BJ (cell line): ENCODE data around the gene CD4. TPM values are rescaled to one million over a fixed set of nuclear protein-coding genes. Genes with fewer than 3 reads are reported as not detected.

Experiments
- CTCF ChIA-PET: fragments of 350-600 bp; formaldehyde crosslinking; extraction: SDS; loops from one replicate; lab custom pipeline; 2021; ENCODE audit warnings: antibody characterized with exemption, inconsistent platforms; lab: Yijun Ruan, JAX
- POLR2A ChIA-PET: fragments of 300-600 bp; sonication (Branson Sonifier 250); formaldehyde crosslinking; extraction: SDS; loops from one replicate; lab custom pipeline; 2021; ENCODE audit warnings: antibody characterized with exemption; lab: Charles Lee
- DNase-seq: peaks from one replicate; pipeline ENCODE4 v3.0.0-alpha.2; 2011; ENCODE audit warnings: low read depth
- H3K27me3 ChIP-seq: 2 replicates; pipeline ENCODE4 v1.6.0; 2011; ENCODE audit warnings: low read length; ENCODE audit not compliant: control insufficient read depth, insufficient read depth
- H3K36me3 ChIP-seq: 2 replicates; pipeline ENCODE4 v1.5.1; 2011; ENCODE audit warnings: low read length; ENCODE audit not compliant: control insufficient read depth, insufficient read depth
- H3K4me3 ChIP-seq: 2 replicates; pipeline ENCODE4 v1.5.1; 2011; ENCODE audit warnings: low read depth, mild to moderate bottlenecking, control low read depth, low read length
- CTCF ChIP-seq: IDR thresholded peaks from 2 replicates; pipeline ENCODE4 v1.5.1; 2011; ENCODE audit warnings: low read depth, mild to moderate bottlenecking, control low read depth, inconsistent platforms, low read length, moderate library complexity; ENCODE audit not compliant: insufficient read depth
- polyA plus RNA-seq: library from polyadenylated mRNA; depleted of rRNA; stranded (reverse); fragments of >200 nt; gene quantifications from 2 replicates; pipeline ENCODE4 v1.2.3, GENCODE V29; 2011

Gene CD4
- polyA plus RNA-seq, 1 experiment = 0.42 TPM

DNA sequence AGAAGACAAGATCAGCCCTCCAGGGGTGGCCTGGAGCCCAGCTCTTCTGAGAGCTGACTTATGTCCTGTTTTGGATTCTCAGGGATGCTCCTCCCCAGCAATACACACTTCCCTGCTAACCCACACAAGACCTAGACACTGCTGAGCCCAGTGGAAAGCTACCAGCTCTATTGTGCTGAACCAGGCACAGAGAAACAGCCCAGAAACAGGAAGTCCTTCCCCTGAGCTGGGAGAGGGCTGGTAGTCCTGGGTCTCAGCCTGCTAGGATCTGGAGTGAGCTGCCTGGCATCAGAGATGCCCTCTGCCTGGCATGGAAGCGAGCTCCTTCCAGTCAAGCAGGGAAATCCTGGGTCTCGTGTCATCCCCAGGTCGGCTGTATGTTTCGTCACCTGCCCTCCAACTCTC lies 18.2 kb upstream of the CD4 start:
- CTCF ChIA-PET = interaction anchor here (0.9 to 17.2 kb wide), 5 partner anchors 10 to 102 kb away, joined by 3 to 222 read pairs (median 5); partner anchors contain the start of genes MLF2 and SPSB2
- Histone ChIP-seq H3K27me3 (no peaks in the 10 kb centered on the region), H3K4me3 (no peak overlapping the region), H3K36me3 (peaks cover 18% of the 10 kb centered on the region)
- no peak for TF ChIP-seq CTCF
- POLR2A ChIA-PET = no interaction called here
- DNase-seq = no peak

DNA sequence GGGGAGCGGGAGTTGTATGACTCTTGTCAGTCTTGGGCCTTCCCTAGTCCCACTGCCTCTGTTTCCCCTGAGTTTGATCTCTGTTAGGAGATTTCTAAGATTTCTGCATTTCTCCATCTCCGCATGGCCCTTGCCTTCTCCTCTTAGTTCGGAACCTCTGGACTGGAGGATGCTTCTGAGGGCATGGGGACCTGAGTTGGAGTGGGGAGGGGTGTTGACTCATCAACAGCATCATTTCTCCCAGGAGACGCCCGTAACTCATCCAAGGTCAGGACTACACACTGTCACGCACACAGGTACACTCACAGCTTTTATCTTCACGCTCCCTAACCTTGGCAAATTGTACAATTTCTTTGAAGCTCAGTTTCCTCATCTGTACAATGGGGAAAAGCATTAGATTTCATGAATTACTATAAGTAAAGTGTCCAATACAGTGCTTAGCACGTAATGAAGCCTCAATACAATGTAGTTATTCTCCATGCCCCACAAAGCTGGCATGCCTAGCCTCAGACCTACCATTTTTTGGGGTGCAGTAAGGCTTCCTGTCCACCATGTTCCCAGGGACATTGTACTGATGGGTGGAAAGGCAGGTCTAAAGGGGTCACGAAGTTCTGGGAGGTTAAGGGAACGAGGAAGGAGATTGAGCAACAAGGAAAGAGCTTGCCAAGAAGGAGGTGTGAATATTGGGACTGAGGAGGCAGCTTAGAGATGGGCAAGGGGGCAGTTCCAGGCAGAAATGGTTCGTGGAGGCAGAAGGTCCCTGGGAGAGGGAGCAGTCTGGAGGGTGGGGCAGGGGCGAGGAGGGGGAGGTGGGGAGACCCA lies 17.6 kb upstream of the CD4 start:
- no peak for TF ChIP-seq CTCF
- DNase-seq = no peak
- no peak overlapping the region for H3K4me3 ChIP-seq
- CTCF ChIA-PET = interaction anchor here (0.6 to 17.2 kb wide), 5 partner anchors 9 to 559 kb away, joined by 3 to 222 read pairs (median 5); partner anchors contain the start of genes MLF2 and SPSB2
- POLR2A ChIA-PET = interaction anchor here (0.6 kb wide), 2 partner anchors 21 to 24 kb away, joined by 4 to 7 read pairs; no protein-coding TSS in a partner anchor
- H3K27me3 ChIP-seq = no peaks in the 10 kb centered on the region
- peaks cover 18% of the 10 kb centered on the region for H3K36me3 ChIP-seq

DNA sequence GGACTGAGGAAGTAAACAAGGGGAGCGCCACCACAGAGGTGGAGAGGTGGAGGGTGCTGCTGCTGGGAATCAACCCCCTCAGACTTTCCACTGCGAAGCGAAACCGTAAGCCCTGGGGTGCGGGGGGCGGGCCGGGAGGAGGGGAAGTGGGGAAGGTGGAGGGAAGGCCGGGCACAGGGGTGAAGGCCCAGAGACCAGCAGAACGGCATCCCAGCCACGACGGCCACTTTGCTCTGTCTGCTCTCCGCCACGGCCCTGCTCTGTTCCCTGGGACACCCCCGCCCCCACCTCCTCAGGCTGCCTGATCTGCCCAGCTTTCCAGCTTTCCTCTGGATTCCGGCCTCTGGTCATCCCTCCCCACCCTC lies 17.0 kb upstream of the CD4 start, which contains the start of gene LAG3:
Gene LAG3, plus strand, starts transcription at position 190 of the 365 bp plus-strand sequence. CDS start 333 bp downstream, outside the sequence.
- DNase-seq = no peak
- ChIA-PET CTCF (interaction anchor here (0.6 to 17.2 kb wide), 3 partner anchors 15 to 560 kb away, joined by 3 to 222 read pairs (median 3); partner anchors contain the start of gene MLF2), POLR2A (interaction anchor here (0.6 kb wide), 2 partner anchors 20 to 25 kb away, joined by 4 to 7 read pairs; no protein-coding TSS in a partner anchor)
- peaks cover 18% of the 10 kb centered on the region for H3K36me3 ChIP-seq
- TF ChIP-seq CTCF = no peak
- no peaks in the 10 kb centered on the region for H3K27me3 ChIP-seq
- H3K4me3 ChIP-seq = no peak within 1 kb of the TSS

GRCh38 chr12:6772726-6773589 lies 16.4 kb upstream of the CD4 start:
- DNase-seq = no peak
- ChIA-PET POLR2A (no interaction called here), CTCF (interaction anchor here (17.2 kb wide), 1 partner anchor 15 kb away, joined by 222 read pairs; the partner anchor contains the start of gene MLF2)
- Histone ChIP-seq H3K27me3 (no peaks in the 10 kb centered on the region), H3K4me3 (no peak overlapping the region), H3K36me3 (peaks cover 18% of the 10 kb centered on the region)
- TF ChIP-seq CTCF = no peak
